Left hindlimb (tissue), 1 donor: Measurements from ENCODE around the gene LY6G6F.

Experiments
- DNase-seq: peaks from one replicate; pipeline ENCODE4 v3.0.0-alpha.2; 2018

LY6G6F gene

GRCh38 chr6:31740397-31741223, 33.9 kb downstream of the LY6G6F start:
- no peak for DNase-seq

- DNase-seq = no peak
Observed at GRCh38 chr6:31741815-31742214, 35.1 kb downstream of the LY6G6F start.

- no peak for DNase-seq
Observed at GRCh38 chr6:31742894-31743293, 36.2 kb downstream of the LY6G6F start.

GRCh38 chr6:31744422-31744821, 37.8 kb downstream of the LY6G6F start:
- DNase-seq = no peak

- DNase-seq = no peak
Observed at GRCh38 chr6:31749301-31750036, 42.8 kb downstream of the LY6G6F start.

GRCh38 chr6:31750411-31751022, 43.9 kb downstream of the LY6G6F start:
- no peak for DNase-seq

GRCh38 chr6:31752739-31753319, 46.2 kb downstream of the LY6G6F start:
- DNase-seq = no peak

GRCh38 chr6:31758281-31758680, 51.6 kb downstream of the LY6G6F start:
- DNase-seq = no peak
